Fibroblast of lung (primary cell): ENCODE results near the gene PGLYRP1. TPM values are rescaled to one million over a fixed set of nuclear protein-coding genes. Genes with fewer than 3 reads are reported as not detected.

Experiments used
- DNase-seq, 2 donors: peaks; one replicate each; pipeline versions ENCODE4 v3.0.0 to v3.0.0-alpha.2; 2010; ENCODE audit warnings: low read depth in 2 of 2
- H2AFZ ChIP-seq: 2 replicates; pipeline ENCODE4 v1.5.1; 2012; ENCODE audit warnings: low read length, control low read depth, inconsistent platforms
- H3K27ac ChIP-seq: 2 replicates; pipeline ENCODE4 v1.5.1; 2011; ENCODE audit warnings: low read length, control low read depth; ENCODE audit not compliant: insufficient read depth
- H3K27me3 ChIP-seq: 2 replicates; pipeline ENCODE4 v1.5.1; 2011; ENCODE audit warnings: mild to moderate bottlenecking, low read length; ENCODE audit not compliant: control insufficient read depth, insufficient read depth
- H3K36me3 ChIP-seq: 2 replicates; pipeline ENCODE4 v1.5.1; 2011; ENCODE audit warnings: low read length; ENCODE audit not compliant: control insufficient read depth, insufficient read depth
- H3K4me1 ChIP-seq: 2 replicates; pipeline ENCODE4 v1.5.1; 2011; ENCODE audit warnings: low read length; ENCODE audit not compliant: control insufficient read depth, insufficient read depth; ENCODE audit errors: extremely low read depth
- H3K4me2 ChIP-seq: 2 replicates; pipeline ENCODE4 v1.5.1; 2011; ENCODE audit warnings: low read length, control low read depth; ENCODE audit not compliant: insufficient read depth; ENCODE audit errors: extremely low read depth
- H3K4me3 ChIP-seq, 4 experiments: fragments of 200-600 bp in 1 of 4; sonication (generic) in 1 of 4; replicated peaks in 1 of 4; 2 replicates each; pipeline ENCODE4 v1.5.1; 2011 to 2016; ENCODE audit warnings: low read length in 4 of 4, low read depth in 3 of 4, mild to moderate bottlenecking in 3 of 4, control low read depth in 2 of 4, inconsistent platforms in 1 of 4, mixed read lengths in 1 of 4; ENCODE audit not compliant: insufficient read depth in 1 of 4; ENCODE audit errors: control extremely low read depth in 1 of 4
- H3K79me2 ChIP-seq: 2 replicates; pipeline ENCODE4 v1.5.1; 2012; ENCODE audit warnings: mild to moderate bottlenecking, low read length, inconsistent platforms; ENCODE audit not compliant: control insufficient read depth, insufficient read depth
- H3K9ac ChIP-seq: 2 replicates; pipeline ENCODE4 v1.5.1; 2011; ENCODE audit warnings: mild to moderate bottlenecking, low read length, control low read depth; ENCODE audit not compliant: insufficient read depth
- H3K9me3 ChIP-seq: 2 replicates; pipeline ENCODE4 v1.5.1; 2012; ENCODE audit warnings: low read depth, low read length; ENCODE audit not compliant: control insufficient read depth, insufficient read depth
- H4K20me1 ChIP-seq: 2 replicates; pipeline ENCODE4 v1.5.1; 2011; ENCODE audit warnings: low read length; ENCODE audit not compliant: control insufficient read depth, insufficient read depth; ENCODE audit errors: extremely low read depth
- CTCF ChIP-seq, 2 donors: IDR thresholded peaks in 1 of 2; conservative IDR thresholded peaks in 1 of 2; 1 replicate in 1 of 2; 2 replicates in 1 of 2; pipeline ENCODE4 v1.5.1; 2011 to 2012; ENCODE audit warnings: low read length in 2 of 2, control low read depth in 1 of 2, inconsistent platforms in 1 of 2, low read depth in 1 of 2, mild to moderate bottlenecking in 1 of 2
- EZH2 ChIP-seq: IDR thresholded peaks from 2 replicates; pipeline ENCODE4 v1.5.1; 2012; ENCODE audit warnings: low read length, control low read depth, mild to moderate bottlenecking; ENCODE audit errors: missing control alignments
- polyA plus RNA-seq, 2 donors: library from polyadenylated mRNA; depleted of rRNA in 1 of 2; stranded (reverse) in 1 of 2; unstranded in 1 of 2; fragments of >200 nt; gene quantifications; 2 replicates each; pipeline ENCODE4 v1.2.1, GENCODE V29; 2011 to 2012; ENCODE audit warnings: missing spikeins in 1 of 2
- total RNA-seq: library from RNA; depleted of rRNA; stranded (reverse); fragments of >200 nt; gene quantifications from 2 replicates; pipeline ENCODE4 v1.2.1, GENCODE V29; 2014

PGLYRP1 gene
- total and polyA plus RNA-seq, 2 donors (not counting 1 experiment from before 2014, with no cell fraction given) = not detected

DNA sequence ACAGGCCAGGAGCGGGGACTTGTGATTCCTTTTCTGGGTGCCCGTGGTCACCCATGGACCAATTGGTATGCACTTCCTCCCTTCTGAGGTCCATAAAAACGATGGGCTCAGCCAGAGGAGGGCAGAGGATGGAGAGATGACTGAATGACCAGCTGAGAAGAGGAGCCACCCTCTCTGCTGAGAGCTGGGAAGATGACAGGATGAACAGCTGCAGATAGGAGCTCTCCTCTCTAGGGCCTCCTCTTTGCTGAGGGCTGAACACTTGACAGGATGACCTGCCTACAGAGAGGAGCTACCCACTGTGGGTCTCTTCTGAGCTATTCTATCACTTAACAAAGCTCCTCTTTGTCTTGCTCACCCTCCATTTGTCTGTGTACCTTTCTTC, 13.9 kb upstream of the PGLYRP1 start:
- Histone ChIP-seq H3K79me2 (no peaks in the 10 kb centered on the region), H3K9ac (no peak overlapping the region), H3K4me3 (no peak overlapping the region), H4K20me1 (no peaks in the 10 kb centered on the region), H3K27me3 (no peaks in the 10 kb centered on the region), H3K9me3 (no peaks in the 10 kb centered on the region), H3K36me3 (no peaks in the 10 kb centered on the region), H2AFZ (no peak overlapping the region), H3K4me1 (no peaks in the 10 kb centered on the region), H3K27ac (no peak overlapping the region), H3K4me2 (no peak overlapping the region)
- TF ChIP-seq EZH2 (no peak), CTCF (conservative IDR thresholded peaks at IDR 0.05 in 1 of 2, IDR thresholded peaks at IDR 0.05 in 1 of 2; ENCODE audit: low read depth in 1 of 2, low read length in 2 of 2) (no peak)
- DNase-seq = no peak

GRCh38 chr19:46035986-46036743, 13.3 kb upstream of the PGLYRP1 start:
- H3K79me2 ChIP-seq = no peaks in the 10 kb centered on the region
- no peak for DNase-seq
- H3K27ac ChIP-seq = no peak overlapping the region
- H3K4me2 ChIP-seq = no peak overlapping the region
- no peaks in the 10 kb centered on the region for H3K4me1 ChIP-seq
- TF ChIP-seq CTCF (conservative IDR thresholded peaks at IDR 0.05 in 1 of 2, IDR thresholded peaks at IDR 0.05 in 1 of 2; ENCODE audit: low read depth in 1 of 2, low read length in 2 of 2) = no peak
- no peaks in the 10 kb centered on the region for H4K20me1 ChIP-seq
- no peak overlapping the region for H3K9ac ChIP-seq
- no peaks in the 10 kb centered on the region for H3K9me3 ChIP-seq
- H3K27me3 ChIP-seq = no peaks in the 10 kb centered on the region
- no peak overlapping the region for H2AFZ ChIP-seq
- no peak overlapping the region for H3K4me3 ChIP-seq
- no peaks in the 10 kb centered on the region for H3K36me3 ChIP-seq

GRCh38 chr19:46035546-46035945, 12.7 kb upstream of the PGLYRP1 start:
- Histone ChIP-seq H3K27ac (no peak overlapping the region), H3K27me3 (no peaks in the 10 kb centered on the region), H3K36me3 (no peaks in the 10 kb centered on the region), H3K79me2 (no peaks in the 10 kb centered on the region), H3K9ac (no peak overlapping the region), H3K4me2 (no peak overlapping the region), H4K20me1 (no peaks in the 10 kb centered on the region), H3K4me3 (no peak overlapping the region), H3K4me1 (no peaks in the 10 kb centered on the region), H3K9me3 (no peaks in the 10 kb centered on the region), H2AFZ (no peak overlapping the region)
- no peak for TF ChIP-seq EZH2
- TF ChIP-seq CTCF (conservative IDR thresholded peaks at IDR 0.05 in 1 of 2, IDR thresholded peaks at IDR 0.05 in 1 of 2; ENCODE audit: low read depth in 1 of 2, low read length in 2 of 2) = no peak
- DNase-seq = no peak
